HG03159 (cell line): Measurements from ENCODE around the gene MRPS34.
"Not testable (repeated sequence)": the region's sequence is repeated elsewhere in the genome, so short reads cannot be mapped to it uniquely, and the experiment has no call there.

Experiments used
- ATAC-seq: cut with Tn5 transposase; IDR thresholded peaks from one replicate; pipeline ENCODE4 v1.9.1; 2021; ENCODE audit warnings: mild to moderate bottlenecking, moderate library complexity; ENCODE audit not compliant: unreplicated experiment

MRPS34 gene

GRCh38 chr16:1757714-1758461, 15.0 kb downstream of the MRPS34 start:
- ATAC-seq = no peak

GRCh38 chr16:1754204-1754603, 18.7 kb downstream of the MRPS34 start:
- ATAC-seq = no peak

GRCh38 chr16:1752853-1753252, 20.1 kb downstream of the MRPS34 start:
- no peak for ATAC-seq

GRCh38 chr16:1751946-1752345, 21.0 kb downstream of the MRPS34 start:
- no peak for ATAC-seq

GRCh38 chr16:1749152-1750117, 23.5 kb downstream of the MRPS34 start:
- no peak for ATAC-seq

GRCh38 chr16:1747934-1748333, 25.0 kb downstream of the MRPS34 start:
- ATAC-seq = no peak

GRCh38 chr16:1746693-1747195, 26.2 kb downstream of the MRPS34 start:
- no peak for ATAC-seq

GRCh38 chr16:1745900-1746692, 26.8 kb downstream of the MRPS34 start:
- ATAC-seq = no peak

- ATAC-seq = no peak
Observed at GRCh38 chr16:1745181-1745899, 27.6 kb downstream of the MRPS34 start.

GRCh38 chr16:1744338-1744840, 28.5 kb downstream of the MRPS34 start:
- ATAC-seq = no peak

- ATAC-seq = no peak
Observed at GRCh38 chr16:1743376-1744337, 29.3 kb downstream of the MRPS34 start.

GRCh38 chr16:1741553-1742165, 31.3 kb downstream of the MRPS34 start:
- ATAC-seq = no peak

GRCh38 chr16:1740781-1741490, 32.0 kb downstream of the MRPS34 start:
- ATAC-seq = no peak

- no peak for ATAC-seq
Observed at GRCh38 chr16:1740234-1740633, 32.7 kb downstream of the MRPS34 start.

GRCh38 chr16:1734816-1735215, 38.1 kb downstream of the MRPS34 start:
- ATAC-seq = no peak

- no peak for ATAC-seq
Observed at GRCh38 chr16:1734123-1734522, 38.8 kb downstream of the MRPS34 start.

GRCh38 chr16:1732551-1732987, 40.4 kb downstream of the MRPS34 start:
- ATAC-seq = not testable (repeated sequence)

- no peak for ATAC-seq
Observed at GRCh38 chr16:1732071-1732470, 40.9 kb downstream of the MRPS34 start.
